Activated CD8-positive, alpha-beta T cell treated with anti-CD3 and anti-CD28 coated beads, Interleukin-2, amount 10 ng/mL, durations not matched to agents 7 days and 5 days (primary cell): ENCODE results near the gene MTX1. TPM values are rescaled to one million over a fixed set of nuclear protein-coding genes. Genes with fewer than 3 reads are reported as not detected.
"Not testable (repeated sequence)": the region's sequence is repeated elsewhere in the genome, so short reads cannot be mapped to it uniquely, and the experiment has no call there.

Experiments
- ATAC-seq: fragments of 150-1000 bp; cut with Tn5 transposase; one replicate; pipeline ENCODE4 v1.10.0; 2021; ENCODE audit warnings: moderate library complexity
- CTCF ChIA-PET: fragments of 350-600 bp; sonication (Branson Sonifier 250); formaldehyde crosslinking; loops from one replicate; lab custom pipeline; 2021; ENCODE audit warnings: antibody characterized with exemption; lab: Charles Lee
- POLR2A ChIA-PET: fragments of 350-600 bp; sonication (Branson Sonifier 250); formaldehyde crosslinking; loops from one replicate; lab custom pipeline; 2021; ENCODE audit warnings: antibody characterized with exemption; lab: Charles Lee
- DNase-seq: peaks from one replicate; pipeline ENCODE4 v3.0.0-alpha.2; 2020
- H3K27ac Mint-ChIP-seq: one replicate; pipeline ENCODE4 v1.8.0; 2021; ENCODE audit warnings: mild to moderate bottlenecking, mixed read lengths
- H3K27me3 Mint-ChIP-seq: one replicate; pipeline ENCODE4 v1.8.0; 2021; ENCODE audit warnings: low read depth, mixed read lengths
- H3K36me3 Mint-ChIP-seq: one replicate; pipeline ENCODE4 v1.8.0; 2021; ENCODE audit warnings: low read depth, mixed read lengths
- H3K4me1 Mint-ChIP-seq: one replicate; pipeline ENCODE4 v1.8.0; 2021; ENCODE audit warnings: low read depth, mixed read lengths
- H3K4me3 Mint-ChIP-seq: one replicate; pipeline ENCODE4 v1.8.0; 2021; ENCODE audit warnings: mild to moderate bottlenecking, mixed read lengths
- H3K9me3 Mint-ChIP-seq: one replicate; pipeline ENCODE4 v1.8.0; 2022; ENCODE audit warnings: mixed read lengths; ENCODE audit not compliant: insufficient read depth
- total RNA-seq, 2 experiments: library from RNA; stranded (reverse); gene quantifications; one replicate each; pipeline ENCODE4 v1.2.3, GENCODE V29; 2021

Gene MTX1
- total RNA-seq, 2 experiments from 2014 or later: 43.0 to 46.3 TPM

DNA sequence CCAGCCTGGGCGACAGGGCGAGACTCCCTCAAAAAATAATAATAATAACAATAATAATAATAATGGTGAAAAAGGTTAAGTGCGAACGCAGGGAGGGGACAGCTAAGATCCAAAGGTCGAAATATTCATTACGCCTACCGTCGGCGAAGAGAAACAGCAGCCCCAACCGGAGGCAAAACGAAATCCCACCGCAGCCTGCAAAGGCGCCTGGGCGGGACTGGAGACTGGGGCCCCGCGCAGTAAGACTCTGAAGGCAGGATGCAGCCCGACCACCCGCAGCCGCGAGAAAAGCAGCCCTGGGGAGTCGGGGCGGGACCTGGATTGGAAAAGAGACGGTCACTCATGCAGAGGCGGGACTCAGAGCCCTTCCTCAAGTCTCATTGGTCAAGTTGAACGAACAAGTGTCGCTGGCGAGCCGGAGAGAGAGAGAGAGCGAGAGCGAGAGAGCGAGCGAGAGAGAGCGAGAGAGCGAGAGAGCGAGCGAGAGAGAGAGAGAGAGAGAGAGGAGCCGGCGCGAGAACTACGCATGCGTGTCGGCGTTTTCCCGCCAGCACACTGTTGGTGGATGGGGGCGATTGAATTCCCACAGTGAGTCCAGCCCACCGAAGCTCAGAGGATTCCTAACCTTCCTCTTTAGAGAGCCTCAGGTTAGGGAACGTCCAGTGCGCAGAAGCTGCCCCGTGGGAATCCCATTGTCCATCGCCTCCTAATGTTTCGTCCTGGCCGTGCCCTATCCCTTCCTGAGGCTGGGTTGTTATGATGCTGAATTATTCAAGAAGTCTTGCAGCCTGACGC lies 36.1 kb downstream of the MTX1 start:
- DNase-seq: peak; percentile 100
- no peaks in the 10 kb centered on the region for H3K9me3 Mint-ChIP-seq
- H3K4me1 Mint-ChIP-seq: peaks cover 52% of the 10 kb centered on the region
- peak; percentile 97 for ATAC-seq
- peak overlapping the region; percentile 69 for H3K4me3 Mint-ChIP-seq
- CTCF ChIA-PET: interaction anchor here (0.7 to 8.8 kb wide), 15 partner anchors 10 to 159 kb away, joined by 3 to 190 read pairs (median 4); partner anchors contain the start of genes CLK2, ENTREP3, KRTCAP2 and RUSC1
- H3K27me3 Mint-ChIP-seq: peaks cover 2% of the 10 kb centered on the region
- POLR2A ChIA-PET: interaction anchor here (0.6 to 3.7 kb wide), 20 partner anchors 12 to 815 kb away, joined by 3 to 23 read pairs (median 4); partner anchors contain the start of genes CLK2, FDPS, MTX1 and SCAMP3
- H3K36me3 Mint-ChIP-seq: peaks cover 24% of the 10 kb centered on the region
- H3K27ac Mint-ChIP-seq: peak overlapping the region; percentile 90

- no peak for ATAC-seq
- POLR2A ChIA-PET: interaction anchor here (0.6 to 3.7 kb wide), 12 partner anchors 17 to 308 kb away, joined by 3 to 23 read pairs (median 4); partner anchors contain the start of genes CLK2, FDPS, MTX1 and SCAMP3
- CTCF ChIA-PET: interaction anchor here (0.7 to 8.8 kb wide), 9 partner anchors 9 to 160 kb away, joined by 3 to 190 read pairs (median 4); partner anchors contain the start of genes CLK2, ENTREP3, KRTCAP2 and RUSC1
- Mint-ChIP-seq H3K27me3 (peaks cover 2% of the 10 kb centered on the region), H3K36me3 (peaks cover 21% of the 10 kb centered on the region), H3K27ac (peak overlapping the region; percentile 90), H3K4me1 (peaks cover 51% of the 10 kb centered on the region), H3K9me3 (no peaks in the 10 kb centered on the region), H3K4me3 (peak overlapping the region; percentile 69)
- no peak for DNase-seq
Observed at GRCh38 chr1:155245163-155245524, 36.6 kb downstream of the MTX1 start.

- DNase-seq, ATAC-seq, H3K27me3 Mint-ChIP-seq, H3K4me3 Mint-ChIP-seq, H3K27ac Mint-ChIP-seq, H3K9me3 Mint-ChIP-seq: not testable (repeated sequence)
- ChIA-PET CTCF (interaction anchor here (1.3 to 8.8 kb wide), 2 partner anchors 39 to 76 kb away, joined by 3 to 190 read pairs; partner anchors contain the start of genes RUSC1 and THBS3), POLR2A (interaction anchor here (1.0 kb wide), 1 partner anchor 76 kb away, joined by 3 read pairs; no protein-coding TSS in a partner anchor)
- Mint-ChIP-seq H3K36me3 (peaks cover 15% of the 10 kb centered on the region), H3K4me1 (peaks cover 45% of the 10 kb centered on the region)
Observed at GRCh38 chr1:155246796-155247195, 38.3 kb downstream of the MTX1 start.

GRCh38 chr1:155247667-155248553 lies 39.4 kb downstream of the MTX1 start:
- ChIA-PET POLR2A (interaction anchor here (1.0 kb wide), 1 partner anchor 75 kb away, joined by 3 read pairs; no protein-coding TSS in a partner anchor), CTCF (interaction anchor here (0.7 to 8.8 kb wide), 3 partner anchors 70 to 75 kb away, joined by 3 to 190 read pairs (median 4); partner anchors contain the start of genes KRTCAP2 and RUSC1)
- no peak for ATAC-seq
- DNase-seq: no peak
- Mint-ChIP-seq H3K4me3 (no peak overlapping the region), H3K36me3 (peaks cover 13% of the 10 kb centered on the region), H3K27ac (no peak overlapping the region), H3K27me3 (peaks cover 2% of the 10 kb centered on the region), H3K9me3 (no peaks in the 10 kb centered on the region), H3K4me1 (peaks cover 34% of the 10 kb centered on the region)

DNA sequence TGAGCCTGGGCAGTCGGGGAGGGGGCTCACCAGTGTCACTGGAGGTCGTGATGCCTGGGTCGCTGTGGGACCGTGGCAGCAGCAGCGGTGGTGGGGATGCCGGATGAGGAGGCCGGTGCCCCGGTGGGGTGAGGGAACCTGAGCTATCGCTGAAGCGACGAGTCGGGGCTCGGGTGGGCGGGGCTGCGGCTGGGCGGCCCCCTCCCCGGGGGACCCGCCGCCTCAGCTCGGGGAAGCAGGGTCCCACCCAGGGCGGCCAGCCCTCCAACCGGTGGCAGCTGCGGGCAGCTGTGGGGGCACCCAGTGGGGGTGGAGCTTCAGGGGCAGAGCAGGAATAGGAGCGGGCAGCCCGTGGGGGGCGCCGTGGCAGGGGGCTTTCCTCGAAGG lies 41.7 kb downstream of the MTX1 start:
- Mint-ChIP-seq H3K4me3 (peak overlapping the region; percentile 69), H3K9me3 (no peaks in the 10 kb centered on the region), H3K36me3 (peaks cover 10% of the 10 kb centered on the region), H3K27me3 (no peaks in the 10 kb centered on the region), H3K27ac (peak overlapping the region; percentile 80), H3K4me1 (peaks cover 36% of the 10 kb centered on the region)
- DNase-seq (no peak), ATAC-seq (peak; percentile 42)
- ChIA-PET POLR2A (interaction anchor here (0.9 to 3.7 kb wide), 5 partner anchors 11 to 73 kb away, joined by 4 to 20 read pairs (median 9); partner anchors contain the start of genes CLK2, FDPS and SCAMP3), CTCF (interaction anchor here (0.7 to 8.8 kb wide), 64 partner anchors 9 to 823 kb away, joined by 3 to 190 read pairs (median 5); partner anchors contain the start of genes ASH1L, CLK2, FDPS and HCN3)

GRCh38 chr1:155250633-155251449 lies 42.3 kb downstream of the MTX1 start:
- H3K27me3 Mint-ChIP-seq: no peaks in the 10 kb centered on the region
- H3K4me1 Mint-ChIP-seq: peaks cover 34% of the 10 kb centered on the region
- ChIA-PET CTCF (interaction anchor here (0.6 to 8.8 kb wide), 74 partner anchors 9 to 822 kb away, joined by 3 to 190 read pairs (median 5); partner anchors contain the start of genes ASH1L, CLK2, FDPS and HCN3), POLR2A (interaction anchor here (0.5 to 3.7 kb wide), 8 partner anchors 11 to 941 kb away, joined by 3 to 20 read pairs (median 4); partner anchors contain the start of genes CLK2, FDPS and SCAMP3)
- peaks cover 10% of the 10 kb centered on the region for H3K36me3 Mint-ChIP-seq
- no peaks in the 10 kb centered on the region for H3K9me3 Mint-ChIP-seq
- DNase-seq: peak; percentile 97
- peak; percentile 96 for ATAC-seq
- peak overlapping the region; percentile 77 for H3K27ac Mint-ChIP-seq
- H3K4me3 Mint-ChIP-seq: peak overlapping the region; percentile 69

GRCh38 chr1:155251566-155251965 lies 43.1 kb downstream of the MTX1 start:
- Mint-ChIP-seq H3K4me3 (no peak overlapping the region), H3K27me3 (no peaks in the 10 kb centered on the region), H3K36me3 (peaks cover 7% of the 10 kb centered on the region), H3K9me3 (no peaks in the 10 kb centered on the region), H3K27ac (no peak overlapping the region), H3K4me1 (peaks cover 31% of the 10 kb centered on the region)
- no peak for DNase-seq
- ATAC-seq: no peak
- ChIA-PET POLR2A (interaction anchor here (0.9 to 3.7 kb wide), 5 partner anchors 10 to 72 kb away, joined by 3 to 20 read pairs (median 9); partner anchors contain the start of genes FDPS and SCAMP3), CTCF (interaction anchor here (0.7 to 8.8 kb wide), 48 partner anchors 9 to 808 kb away, joined by 3 to 190 read pairs (median 6); partner anchors contain the start of genes ASH1L, CLK2, FDPS and HCN3)

DNA sequence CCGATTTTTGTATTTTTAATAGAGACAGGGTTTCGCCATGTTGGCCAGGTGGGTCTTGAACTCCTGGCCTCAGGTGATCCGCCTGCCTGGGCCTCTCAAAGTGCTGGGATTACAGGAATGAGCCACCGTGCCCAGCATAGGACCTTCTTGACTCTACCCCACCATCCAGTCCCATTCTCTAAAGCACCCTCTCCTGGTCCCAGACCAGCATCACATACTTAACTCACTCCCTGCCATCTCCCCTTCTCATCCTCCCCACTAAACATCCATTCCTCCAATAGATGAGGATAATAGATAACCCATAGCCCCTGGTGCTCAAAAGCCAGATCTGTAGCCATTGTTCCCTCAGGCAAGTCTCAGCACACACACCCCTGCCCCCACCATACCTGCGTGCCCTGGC lies 44.7 kb downstream of the MTX1 start:
- DNase-seq: no peak
- Mint-ChIP-seq H3K9me3 (no peaks in the 10 kb centered on the region), H3K4me3 (peak overlapping the region; percentile 76), H3K4me1 (peaks cover 31% of the 10 kb centered on the region), H3K27ac (no peak overlapping the region), H3K27me3 (no peaks in the 10 kb centered on the region), H3K36me3 (peaks cover 12% of the 10 kb centered on the region)
- no peak for ATAC-seq
- CTCF ChIA-PET: interaction anchor here (2.0 to 8.8 kb wide), 4 partner anchors 8 to 69 kb away, joined by 5 to 190 read pairs (median 56); partner anchors contain the start of genes CLK2 and RUSC1
- POLR2A ChIA-PET: no interaction called here

- Mint-ChIP-seq H3K36me3 (peaks cover 18% of the 10 kb centered on the region), H3K4me3 (peak overlapping the region; percentile 76), H3K27ac (peak overlapping the region; percentile 30), H3K4me1 (peaks cover 31% of the 10 kb centered on the region), H3K27me3 (no peaks in the 10 kb centered on the region), H3K9me3 (no peaks in the 10 kb centered on the region)
- ATAC-seq (no peak), DNase-seq (no peak)
- ChIA-PET CTCF (interaction anchor here (2.0 to 4.5 kb wide), 2 partner anchors 9 to 12 kb away, joined by 5 to 59 read pairs; no protein-coding TSS in a partner anchor), POLR2A (no interaction called here)
Observed at GRCh38 chr1:155253797-155254196, 45.3 kb downstream of the MTX1 start.

DNA sequence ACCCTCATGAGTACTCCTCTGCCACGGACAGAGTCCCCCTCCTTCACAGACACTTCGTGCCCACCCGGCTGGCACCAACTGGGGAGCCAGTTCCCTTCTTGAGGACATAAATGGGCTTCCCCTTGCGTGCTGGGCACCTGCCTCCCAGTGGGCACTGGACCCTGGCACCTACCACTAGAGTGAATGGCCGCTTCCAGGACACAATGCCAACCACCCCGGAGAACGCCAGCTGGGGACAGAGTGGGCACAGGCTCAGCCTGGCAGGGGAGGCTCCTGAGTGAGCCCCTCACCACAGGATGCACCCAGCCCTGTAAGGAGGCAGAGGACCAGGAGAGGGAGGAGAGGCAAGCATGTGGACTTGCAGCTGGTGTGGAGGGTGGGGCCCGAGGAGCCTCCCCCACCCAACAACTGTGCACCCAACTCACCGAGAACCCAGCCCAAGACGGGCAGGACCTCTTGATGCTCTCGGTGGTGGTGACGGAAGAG lies 45.8 kb downstream of the MTX1 start:
- peaks cover 31% of the 10 kb centered on the region for H3K4me1 Mint-ChIP-seq
- POLR2A ChIA-PET: no interaction called here

More for the DNA sequence above, 45.8 kb downstream of the MTX1 start:
- Mint-ChIP-seq H3K9me3 (no peaks in the 10 kb centered on the region), H3K36me3 (peaks cover 18% of the 10 kb centered on the region), H3K4me3 (peak overlapping the region; percentile 76), H3K27me3 (no peaks in the 10 kb centered on the region), H3K27ac (peak overlapping the region; percentile 30)
- no peak for ATAC-seq
- CTCF ChIA-PET: interaction anchor here (1.0 to 4.5 kb wide), 3 partner anchors 9 to 19 kb away, joined by 3 to 59 read pairs (median 5); partner anchors contain the start of gene CLK2
- DNase-seq: no peak
